Measurements from ENCODE around the gene GZF1. TPM values are rescaled to one million over a fixed set of nuclear protein-coding genes. Genes with fewer than 3 reads are reported as not detected.

GZF1 gene
- polyA plus RNA-seq, 1 of the 3 experiments (the other 2 are of a cell fraction), result 20.6 TPM

DNA sequence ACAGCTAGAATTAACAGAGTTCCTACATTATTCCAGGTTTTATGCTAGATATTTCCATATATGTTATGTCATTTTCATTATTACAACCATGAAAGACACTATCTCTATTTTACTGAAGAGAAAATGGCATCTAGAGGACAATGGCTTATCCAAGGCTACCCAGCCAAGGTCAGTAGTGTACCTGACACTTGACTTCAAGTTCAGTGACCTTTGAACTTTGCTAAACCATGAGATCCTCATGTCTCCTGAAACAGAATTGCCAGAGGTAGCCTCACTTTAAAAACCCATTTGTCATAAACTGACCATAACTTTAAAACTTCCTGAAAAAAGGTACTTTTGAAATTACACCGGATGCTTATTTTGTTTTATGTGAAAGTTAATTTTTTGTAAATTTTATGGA lies 44.9 kb downstream of the GZF1 start (continued):
- TF ChIP-seq CTCF (IDR thresholded peaks at IDR 0.05) (no peak), FOXJ3 (CRISPR knock-in tag; IDR thresholded peaks at IDR 0.05) (no peak), GABPA (IDR thresholded peaks at IDR 0.05; ENCODE audit: low read depth) (no peak), RAD21 (IDR thresholded peaks at IDR 0.05; ENCODE audit: low read length) (no peak)

DNA sequence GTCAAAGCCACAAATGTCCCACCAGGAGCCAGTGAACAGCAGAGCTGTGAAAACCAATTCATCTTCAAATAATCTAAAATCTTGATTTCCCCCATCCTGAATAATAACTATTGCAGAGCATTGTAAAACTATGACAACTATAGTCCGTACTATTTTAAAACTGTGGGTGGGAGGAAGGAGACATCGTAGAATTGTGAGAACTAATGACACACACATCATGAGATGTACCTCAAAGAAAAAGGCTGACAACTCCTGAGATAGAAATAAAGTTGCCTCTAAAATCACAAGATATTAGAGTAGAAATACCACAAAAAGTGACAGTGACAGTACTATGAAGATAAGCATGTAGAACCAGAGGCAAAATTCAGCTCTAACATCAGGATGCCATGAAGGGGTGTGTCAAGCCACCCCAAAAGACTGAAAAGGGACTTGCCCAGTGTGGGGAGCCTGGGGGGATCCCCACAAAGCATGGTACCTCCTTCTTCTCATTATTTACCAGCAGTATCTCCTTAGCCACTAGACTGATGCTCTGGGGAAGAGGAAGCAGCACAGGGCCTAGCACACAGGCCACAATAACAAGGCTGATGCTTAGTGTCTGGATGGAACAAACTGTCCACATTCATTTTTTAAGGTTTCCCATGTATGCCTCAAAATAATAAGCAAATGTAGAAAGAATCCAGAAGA lies 45.9 kb downstream of the GZF1 start:
- no peaks in the 10 kb centered on the region for H3F3A ChIP-seq (replicated peaks; ENCODE audit: insufficient read depth)
- no peak overlapping the region for H3K4me2 ChIP-seq
- H4K20me1 ChIP-seq (ENCODE audit: insufficient read depth), result peaks cover 33% of the 10 kb centered on the region
- no peaks in the 10 kb centered on the region for H3K9me2 ChIP-seq
- H3K9ac ChIP-seq, result no peak overlapping the region
- TF ChIP-seq SIN3A (IDR thresholded peaks at IDR 0.05; ENCODE audit: borderline replicate concordance, low read depth, low read length) (no peak), TEAD4 (IDR thresholded peaks at IDR 0.05; ENCODE audit: borderline replicate concordance, insufficient read depth) (no peak), POLR2AphosphoS5 (IDR thresholded peaks at IDR 0.05; ENCODE audit: low read depth, low read length) (no peak), TCF12 (IDR thresholded peaks at IDR 0.05) (no peak), IRF3 (IDR thresholded peaks at IDR 0.05; ENCODE audit: low read depth, low read length) (no peak), FOXM1 (IDR thresholded peaks at IDR 0.05; ENCODE audit: low read depth) (no peak), ELF1 (IDR thresholded peaks at IDR 0.05) (no peak), MXI1 (IDR thresholded peaks at IDR 0.05; ENCODE audit: low read depth, low read length) (no peak), GABPA (IDR thresholded peaks at IDR 0.05; ENCODE audit: low read depth) (no peak), CHD2 (IDR thresholded peaks at IDR 0.05; ENCODE audit: low read length, partially characterized antibody) (no peak), SMC3 (IDR thresholded peaks at IDR 0.05; ENCODE audit: low read depth, low read length) (no peak), USF2 (IDR thresholded peaks at IDR 0.05; ENCODE audit: borderline replicate concordance, low read depth, low read length) (no peak)
- DNase-seq, result no peak
- WGBS (ENCODE audit: low lambda C conversion rate), result 97% methylated on average over 2 of the region's 2 CpGs
- no peaks in the 10 kb centered on the region for H3K27me3 ChIP-seq (ENCODE audit: insufficient read depth)
- no peak overlapping the region for H3K27ac ChIP-seq (ENCODE audit: low read depth in 2 of 2, low read length in 1 of 2)
- no peaks in the 10 kb centered on the region for H3K9me3 ChIP-seq
- ChIA-PET CTCF (no interaction called here), POLR2A (no interaction called here)
- H3K79me2 ChIP-seq (ENCODE audit: insufficient read depth), result peaks cover 91% of the 10 kb centered on the region
- no peak overlapping the region for H3K4me3 ChIP-seq (ENCODE audit: low read depth in 2 of 2, low read length in 1 of 2)
- no peaks in the 10 kb centered on the region for H3K36me3 ChIP-seq (replicated peaks in 1 of 2; ENCODE audit: control insufficient read depth in 1 of 2, insufficient read depth in 2 of 2, low read length in 1 of 2)
- H3K4me1 ChIP-seq (ENCODE audit: control insufficient read depth in 1 of 2, insufficient read depth in 2 of 2, low read depth in 1 of 2, low read length in 1 of 2), result no peaks in the 10 kb centered on the region; a peak in 2 of 4 replicates
- no peak overlapping the region for H2AFZ ChIP-seq (ENCODE audit: low read depth)

Measured in SK-N-SH (cell line).